HG03439 (cell line): ENCODE data around the gene TRIM75.
"Not testable (repeated sequence)": the region's sequence is repeated elsewhere in the genome, so short reads cannot be mapped to it uniquely, and the experiment has no call there.

Source experiments
- ATAC-seq: cut with Tn5 transposase; IDR thresholded peaks from one replicate; pipeline ENCODE4 v1.9.1; 2021; ENCODE audit warnings: mild to moderate bottlenecking, moderate library complexity; ENCODE audit not compliant: unreplicated experiment

TRIM75 gene

GRCh38 chr4:165073346-165073745 is 19.7 kb downstream of the TRIM75 start:
- ATAC-seq: not testable (repeated sequence)

GRCh38 chr4:165077034-165077578 is 23.4 kb downstream of the TRIM75 start:
- ATAC-seq: no peak

- ATAC-seq: no peak
Observed at GRCh38 chr4:165079476-165079875, 25.8 kb downstream of the TRIM75 start.

GRCh38 chr4:165084787-165085186 is 31.1 kb downstream of the TRIM75 start:
- ATAC-seq: not testable (repeated sequence)

- no peak for ATAC-seq
Observed at GRCh38 chr4:165085946-165086345, 32.3 kb downstream of the TRIM75 start.

GRCh38 chr4:165088366-165088765 is 34.7 kb downstream of the TRIM75 start:
- no peak for ATAC-seq

GRCh38 chr4:165092187-165092586 is 38.5 kb downstream of the TRIM75 start:
- not testable (repeated sequence) for ATAC-seq

GRCh38 chr4:165094873-165095272 is 41.2 kb downstream of the TRIM75 start:
- no peak for ATAC-seq

GRCh38 chr4:165095291-165095690 is 41.6 kb downstream of the TRIM75 start:
- no peak for ATAC-seq

- ATAC-seq: no peak
Observed at GRCh38 chr4:165096776-165097175, 43.1 kb downstream of the TRIM75 start.

GRCh38 chr4:165101641-165102040 is 48.0 kb downstream of the TRIM75 start:
- no peak for ATAC-seq

GRCh38 chr4:165106518-165106917 is 52.9 kb downstream of the TRIM75 start:
- no peak for ATAC-seq
